Measurements from ENCODE around the gene GDPD5. TPM values are rescaled to one million over a fixed set of nuclear protein-coding genes. Genes with fewer than 3 reads are reported as not detected.

The GDPD5 gene
- total and polyA plus RNA-seq, 10 of the 15 experiments (the other 5 are each of a cell fraction or from before 2014, with no cell fraction given): 0.10 to 30.0 (median 6.7) TPM

- no peak overlapping the region for H3K9ac ChIP-seq (ENCODE audit: control insufficient read depth, insufficient read depth, low read length)
- no peaks in the 10 kb centered on the region for H4K20me1 ChIP-seq (ENCODE audit: control insufficient read depth, insufficient read depth)
- in situ Hi-C loops (cut with MboI) (no loop called here), intact Hi-C loops (cut with micrococcal nuclease; ENCODE audit: unreplicated experiment) (loop anchor here (1.0 kb wide), 2 partner anchors 57 to 144 kb away; no protein-coding TSS in a partner anchor)
- no peaks in the 10 kb centered on the region; a peak in 1 of 4 replicates for H3K27me3 ChIP-seq (replicated peaks in 1 of 2; ENCODE audit: control insufficient read depth in 2 of 2, insufficient read depth in 2 of 2, low read length in 1 of 2)
- ATAC-seq: no peak
- H3K4me3 ChIP-seq: no peak overlapping the region
- H2AFZ ChIP-seq (ENCODE audit: control insufficient read depth, low read depth, low read length): no peak overlapping the region
- no peak for TF ChIP-seq ESRRA (IDR thresholded peaks at IDR 0.05; ENCODE audit: low read length)
- TF ChIP-seq SIX5 (IDR thresholded peaks at IDR 0.05; ENCODE audit: low read depth, low read length, severe bottlenecking): no peak
- no peak for TF ChIP-seq FOXM1 (IDR thresholded peaks at IDR 0.05; ENCODE audit: low read depth, low read length)
- TF ChIP-seq ZBTB40 (IDR thresholded peaks at IDR 0.05; ENCODE audit: borderline replicate concordance): no peak
- no peaks in the 10 kb centered on the region for H3K36me3 ChIP-seq (ENCODE audit: control insufficient read depth in 2 of 2, insufficient read depth in 2 of 2, low read length in 1 of 2)
- H3K4me2 ChIP-seq (ENCODE audit: control insufficient read depth, insufficient read depth): no peak overlapping the region
- H3K9me3 ChIP-seq (replicated peaks; ENCODE audit: control insufficient read depth, insufficient read depth, low read length): no peaks in the 10 kb centered on the region
- WGBS (ENCODE audit: insufficient coverage, insufficient replicate concordance, low lambda C conversion rate, missing lambda C conversion rate): 31% methylated on average over 3 of the region's 3 CpGs
- H3K79me2 ChIP-seq (ENCODE audit: control insufficient read depth, insufficient read depth, low read length): no peaks in the 10 kb centered on the region
- no peak for FAIRE-seq
- POLR2A ChIA-PET: interaction anchor here (0.7 kb wide), 1 partner anchor 12 kb away, joined by 3 read pairs; no protein-coding TSS in a partner anchor
- no TSS peak for BruUV-seq (replicated peaks)
- SMC1A ChIA-PET (ENCODE audit: uncharacterized antibody, unreplicated experiment): interaction anchor here (0.7 to 7.0 kb wide), 14 partner anchors 35 to 193 kb away, joined by 3 to 43 read pairs (median 5); no protein-coding TSS in a partner anchor
- CTCF ChIA-PET: interaction anchor here (0.7 to 17.1 kb wide), 25 partner anchors 10 to 1535 kb away, joined by 3 to 406 read pairs (median 5); partner anchors contain the start of gene GDPD5
- DNase-seq (ENCODE audit: low read depth, low spot score): no peak
- H3K4me1 ChIP-seq (ENCODE audit: control insufficient read depth, insufficient read depth, low read length): peaks cover 3% of the 10 kb centered on the region; the same call in 1 of the 2 replicates
- no peak overlapping the region for H3K27ac ChIP-seq (ENCODE audit: control insufficient read depth, insufficient read depth)
- RAD21 ChIA-PET (ENCODE audit: unreplicated experiment): interaction anchor here (0.8 to 9.8 kb wide), 8 partner anchors 42 to 145 kb away, joined by 3 to 118 read pairs (median 4); no protein-coding TSS in a partner anchor
Observed at GRCh38 chr11:75387736-75388294, 137.9 kb downstream of the GDPD5 start.
